Osteocyte (in vitro differentiated cells): ENCODE data around the gene CTCFL. TPM values are rescaled to one million over a fixed set of nuclear protein-coding genes. Genes with fewer than 3 reads are reported as not detected.

ENCODE experiments used
- DNase-seq: peaks from one replicate; pipeline ENCODE4 v3.0.0; 2021; ENCODE audit warnings: mixed read lengths; ENCODE audit not compliant: unreplicated experiment; ENCODE audit errors: extremely low spot score
- H3K27ac Mint-ChIP-seq: one replicate; pipeline ENCODE4 v1.8.0; 2021; ENCODE audit warnings: mild to moderate bottlenecking, mixed read lengths; ENCODE audit not compliant: unreplicated experiment
- H3K27me3 Mint-ChIP-seq: one replicate; pipeline ENCODE4 v1.8.0; 2021; ENCODE audit warnings: mixed read lengths; ENCODE audit not compliant: unreplicated experiment
- H3K36me3 Mint-ChIP-seq: one replicate; pipeline ENCODE4 v1.8.0; 2021; ENCODE audit warnings: mixed read lengths; ENCODE audit not compliant: unreplicated experiment
- H3K4me1 Mint-ChIP-seq: one replicate; pipeline ENCODE4 v1.8.0; 2021; ENCODE audit warnings: mixed read lengths; ENCODE audit not compliant: unreplicated experiment
- H3K4me3 Mint-ChIP-seq: one replicate; pipeline ENCODE4 v1.8.0; 2021; ENCODE audit warnings: mild to moderate bottlenecking, moderate library complexity, mixed read lengths; ENCODE audit not compliant: unreplicated experiment
- H3K9me3 Mint-ChIP-seq: one replicate; pipeline ENCODE4 v1.8.0; 2021; ENCODE audit warnings: mixed read lengths; ENCODE audit not compliant: unreplicated experiment
- long read RNA-seq: library from polyadenylated mRNA; unstranded; transcript quantifications from one replicate; pipeline ENCODE4 v2.0.0, GENCODE V29; 2021
- total RNA-seq: library from RNA; stranded (reverse); gene quantifications from 2 replicates; pipeline ENCODE4 v1.2.1, GENCODE V29; 2021
- TF ChIP-seq, protein P1 (sequence below): fragments of 200-600 bp; sonication (generic); IDR thresholded peaks from 2 replicates; pipeline ENCODE4 v1.5.0; 2021; ENCODE audit warnings: antibody characterized with exemption, mild to moderate bottlenecking, moderate library complexity

The CTCFL gene
- total RNA-seq = not detected in 2 replicates
- long read RNA-seq = 0 reads

- DNase-seq = no peak
- H3K36me3 Mint-ChIP-seq = no peaks in the 10 kb centered on the region
- TF ChIP-seq, protein P1, sequence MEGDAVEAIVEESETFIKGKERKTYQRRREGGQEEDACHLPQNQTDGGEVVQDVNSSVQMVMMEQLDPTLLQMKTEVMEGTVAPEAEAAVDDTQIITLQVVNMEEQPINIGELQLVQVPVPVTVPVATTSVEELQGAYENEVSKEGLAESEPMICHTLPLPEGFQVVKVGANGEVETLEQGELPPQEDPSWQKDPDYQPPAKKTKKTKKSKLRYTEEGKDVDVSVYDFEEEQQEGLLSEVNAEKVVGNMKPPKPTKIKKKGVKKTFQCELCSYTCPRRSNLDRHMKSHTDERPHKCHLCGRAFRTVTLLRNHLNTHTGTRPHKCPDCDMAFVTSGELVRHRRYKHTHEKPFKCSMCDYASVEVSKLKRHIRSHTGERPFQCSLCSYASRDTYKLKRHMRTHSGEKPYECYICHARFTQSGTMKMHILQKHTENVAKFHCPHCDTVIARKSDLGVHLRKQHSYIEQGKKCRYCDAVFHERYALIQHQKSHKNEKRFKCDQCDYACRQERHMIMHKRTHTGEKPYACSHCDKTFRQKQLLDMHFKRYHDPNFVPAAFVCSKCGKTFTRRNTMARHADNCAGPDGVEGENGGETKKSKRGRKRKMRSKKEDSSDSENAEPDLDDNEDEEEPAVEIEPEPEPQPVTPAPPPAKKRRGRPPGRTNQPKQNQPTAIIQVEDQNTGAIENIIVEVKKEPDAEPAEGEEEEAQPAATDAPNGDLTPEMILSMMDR = no peak
- no peaks in the 10 kb centered on the region for H3K9me3 Mint-ChIP-seq
- no peak within 1 kb of the TSS for H3K27ac Mint-ChIP-seq
- no peaks in the 10 kb centered on the region for H3K4me1 Mint-ChIP-seq
- peaks cover 12% of the 10 kb centered on the region for H3K27me3 Mint-ChIP-seq
- H3K4me3 Mint-ChIP-seq = no peak within 1 kb of the TSS
Observed at GRCh38 chr20:57524511-57525176, at the start of gene CTCFL. CTCFL (minus strand) TSS chr20:57525140; CDS start chr20:57524205, 935 bp downstream.

- Mint-ChIP-seq H3K27me3 (peaks cover 26% of the 10 kb centered on the region), H3K9me3 (no peaks in the 10 kb centered on the region), H3K4me1 (peaks cover 8% of the 10 kb centered on the region), H3K4me3 (no peak overlapping the region), H3K27ac (no peak overlapping the region), H3K36me3 (no peaks in the 10 kb centered on the region)
- DNase-seq = no peak
- TF ChIP-seq, protein P1 = peak; percentile 12
Observed at GRCh38 chr20:57573894-57574293, 49.0 kb upstream of the CTCFL start.

DNA sequence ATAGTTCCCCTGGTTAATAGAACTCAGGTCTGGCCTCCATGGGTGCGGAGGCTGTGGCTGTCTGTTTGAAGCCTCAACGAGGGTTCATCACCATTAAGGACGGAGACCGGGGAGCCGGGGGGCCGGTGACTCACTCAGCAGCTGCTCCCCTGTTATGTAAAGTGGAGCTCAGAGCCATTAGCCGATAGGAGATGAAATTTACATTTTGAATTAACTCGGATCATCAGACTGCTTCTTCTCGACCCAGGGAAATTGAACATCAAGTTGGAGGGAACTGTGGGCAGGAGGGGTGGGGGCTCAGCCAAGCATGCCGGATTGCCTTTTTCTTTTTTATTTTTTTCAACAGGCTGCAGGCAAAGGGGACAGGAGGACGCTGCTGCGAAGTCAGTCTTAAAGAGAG is 48.3 kb upstream of the CTCFL start:
- H3K4me1 Mint-ChIP-seq = peaks cover 8% of the 10 kb centered on the region
- H3K9me3 Mint-ChIP-seq = no peaks in the 10 kb centered on the region
- H3K27ac Mint-ChIP-seq = no peak overlapping the region
- TF ChIP-seq, protein P1 = no peak
- no peaks in the 10 kb centered on the region for H3K36me3 Mint-ChIP-seq
- peaks cover 29% of the 10 kb centered on the region for H3K27me3 Mint-ChIP-seq
- DNase-seq = no peak
- H3K4me3 Mint-ChIP-seq = no peak overlapping the region

DNA sequence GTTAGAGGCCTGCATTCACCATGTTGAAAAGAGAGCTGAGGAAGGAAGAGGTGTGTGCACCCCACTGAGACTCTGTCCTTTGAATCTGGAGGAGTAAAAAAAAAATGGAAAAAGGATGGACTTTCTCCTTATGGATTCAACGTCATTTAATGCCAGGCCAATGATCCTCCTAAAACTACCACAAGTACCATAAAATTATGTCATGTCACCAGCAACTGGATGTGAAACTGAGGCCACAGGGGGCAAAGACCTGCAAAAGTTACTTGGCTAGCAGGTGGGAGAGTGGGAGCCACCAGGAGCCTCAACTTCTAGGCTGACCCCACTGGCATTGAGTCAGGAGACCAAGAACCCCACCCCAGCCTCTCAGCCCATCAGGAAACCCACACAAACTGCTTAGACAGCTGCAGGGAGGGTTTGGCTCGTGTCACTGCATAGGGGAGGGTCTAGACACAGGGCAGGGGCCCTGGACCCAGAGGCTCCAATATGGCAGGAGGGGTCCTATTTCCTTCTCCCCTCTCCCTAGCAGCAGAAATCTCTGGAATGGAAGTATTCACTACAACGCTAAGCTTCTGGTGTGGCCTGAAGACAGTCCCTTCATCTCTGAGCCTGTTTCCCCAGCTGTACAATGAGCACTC is 47.0 kb upstream of the CTCFL start:
- DNase-seq = no peak
- peaks cover 8% of the 10 kb centered on the region for H3K4me1 Mint-ChIP-seq
- no peak overlapping the region for H3K4me3 Mint-ChIP-seq
- no peak overlapping the region for H3K27ac Mint-ChIP-seq
- TF ChIP-seq, protein P1 = no peak
- no peaks in the 10 kb centered on the region for H3K36me3 Mint-ChIP-seq
- peaks cover 42% of the 10 kb centered on the region for H3K27me3 Mint-ChIP-seq
- no peaks in the 10 kb centered on the region for H3K9me3 Mint-ChIP-seq

DNA sequence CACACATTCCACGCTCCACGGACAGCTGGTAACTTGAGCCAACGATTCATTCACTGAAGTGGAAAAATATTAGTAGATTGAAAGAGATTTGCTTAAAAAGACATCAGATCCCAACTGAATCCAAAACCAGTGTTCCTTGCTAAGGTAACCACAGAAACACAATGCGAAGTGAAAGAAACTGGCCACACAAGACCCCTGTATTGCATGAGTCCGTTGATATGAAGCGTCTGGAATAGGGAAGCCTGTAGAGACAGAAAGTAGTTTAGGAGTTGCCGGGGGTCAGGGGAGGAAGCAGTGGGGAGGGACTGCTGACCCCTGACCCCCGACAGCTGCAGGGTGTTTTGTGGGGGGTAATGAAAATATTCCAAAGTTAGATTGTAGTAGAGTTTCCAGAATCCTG is 46.0 kb upstream of the CTCFL start:
- H3K27ac Mint-ChIP-seq = no peak overlapping the region
- DNase-seq = no peak
- TF ChIP-seq, protein P1 = no peak
- H3K27me3 Mint-ChIP-seq = peaks cover 50% of the 10 kb centered on the region
- peaks cover 8% of the 10 kb centered on the region for H3K4me1 Mint-ChIP-seq
- no peak overlapping the region for H3K4me3 Mint-ChIP-seq
- H3K36me3 Mint-ChIP-seq = no peaks in the 10 kb centered on the region
- no peaks in the 10 kb centered on the region for H3K9me3 Mint-ChIP-seq
